SK-N-SH treated with all-trans-retinoic acid at 6 μM for 48 hours (cell line): ENCODE measurements around the gene TOMM40L.

Source experiments
- ESRRG ChIP-seq: fragments of 250-450 bp; sonication (Bioruptor Pico); IDR thresholded peaks from 2 replicates; pipeline ENCODE4 v1.6.1; 2021; ENCODE audit warnings: mild to moderate bottlenecking
- ZFP30 ChIP-seq: fragments of 450-650 bp; formaldehyde crosslinking; IDR thresholded peaks from 2 replicates; pipeline ENCODE4 v1.5.0; 2022; ENCODE audit warnings: mild to moderate bottlenecking, moderate library complexity
- ZNF8 ChIP-seq: fragments of 450-650 bp; formaldehyde crosslinking; IDR thresholded peaks from 2 replicates; pipeline ENCODE4 v1.5.0; 2020; ENCODE audit warnings: mild to moderate bottlenecking, moderate library complexity
- TF ChIP-seq, protein P1 (sequence below): fragments of 250-450 bp; sonication (Bioruptor Pico); IDR thresholded peaks from 2 replicates; pipeline ENCODE4 v1.5.1; 2021; ENCODE audit warnings: mild to moderate bottlenecking, moderate library complexity

GRCh38 chr1:161216945-161217712 is 8.7 kb upstream of the TOMM40L start:
- TF ChIP-seq ESRRG (no peak), ZFP30 (CRISPR knock-in tag) (no peak), ZNF8 (no peak)
- TF ChIP-seq, protein P1, sequence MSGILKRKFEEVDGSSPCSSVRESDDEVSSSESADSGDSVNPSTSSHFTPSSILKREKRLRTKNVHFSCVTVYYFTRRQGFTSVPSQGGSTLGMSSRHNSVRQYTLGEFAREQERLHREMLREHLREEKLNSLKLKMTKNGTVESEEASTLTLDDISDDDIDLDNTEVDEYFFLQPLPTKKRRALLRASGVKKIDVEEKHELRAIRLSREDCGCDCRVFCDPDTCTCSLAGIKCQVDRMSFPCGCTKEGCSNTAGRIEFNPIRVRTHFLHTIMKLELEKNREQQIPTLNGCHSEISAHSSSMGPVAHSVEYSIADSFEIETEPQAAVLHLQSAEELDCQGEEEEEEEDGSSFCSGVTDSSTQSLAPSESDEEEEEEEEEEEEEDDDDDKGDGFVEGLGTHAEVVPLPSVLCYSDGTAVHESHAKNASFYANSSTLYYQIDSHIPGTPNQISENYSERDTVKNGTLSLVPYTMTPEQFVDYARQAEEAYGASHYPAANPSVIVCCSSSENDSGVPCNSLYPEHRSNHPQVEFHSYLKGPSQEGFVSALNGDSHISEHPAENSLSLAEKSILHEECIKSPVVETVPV (CRISPR knock-in tag), result no peak
